Femur (tissue), 1 donor: Measurements from ENCODE around the gene RUBCN.
"Not testable (repeated sequence)": the region's sequence is repeated elsewhere in the genome, so short reads cannot be mapped to it uniquely, and the experiment has no call there.

Source experiments
- DNase-seq: peaks from one replicate; pipeline ENCODE4 v3.0.0-alpha.2; 2017

RUBCN gene

DNA sequence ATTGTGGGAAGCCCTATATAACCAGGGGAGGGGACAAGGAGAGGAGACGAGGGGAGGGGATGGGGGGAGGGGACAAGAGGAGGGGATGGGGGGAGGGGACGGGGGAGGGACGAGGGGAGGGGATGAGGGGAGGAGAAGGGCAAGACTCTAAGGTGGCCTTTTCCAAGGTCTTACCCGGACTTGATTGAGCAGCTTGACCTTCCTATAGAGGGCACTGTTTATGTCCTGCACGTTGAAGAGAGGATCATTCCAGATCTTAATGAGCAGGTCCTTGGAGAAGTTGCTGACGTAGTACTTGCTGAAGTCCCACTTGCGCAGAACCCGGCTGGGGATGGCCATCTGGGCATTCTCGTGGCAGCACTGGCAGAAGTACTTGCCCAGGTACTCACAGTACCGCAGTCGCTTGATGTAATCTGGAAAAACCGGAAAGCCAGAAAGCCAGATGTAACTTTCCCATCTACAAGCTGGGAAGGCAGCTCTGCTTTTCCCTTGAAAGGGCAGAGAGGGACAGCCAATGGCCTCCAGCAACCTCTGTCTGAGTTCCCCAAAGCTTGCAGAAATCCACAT, 55.7 kb downstream of the RUBCN start:
- no peak for DNase-seq

DNA sequence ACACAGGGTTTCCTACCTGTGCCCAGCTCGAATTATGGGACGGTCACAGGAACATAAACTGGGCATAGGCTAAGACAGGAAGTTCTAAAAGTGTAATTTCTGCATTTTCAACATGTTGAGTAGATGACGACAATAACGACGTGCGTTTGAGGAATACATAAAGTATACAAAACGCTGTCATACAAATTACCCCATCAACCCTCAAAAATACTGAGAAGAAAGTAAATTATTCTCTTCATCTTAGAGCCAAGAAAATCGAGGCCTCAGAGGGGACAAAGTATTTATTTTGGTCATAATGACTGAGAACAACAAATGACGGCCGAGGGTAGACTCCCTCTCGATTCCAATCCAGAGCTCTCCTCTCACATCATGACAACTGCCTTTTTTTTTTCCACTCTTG, 60.8 kb downstream of the RUBCN start:
- no peak for DNase-seq

DNA sequence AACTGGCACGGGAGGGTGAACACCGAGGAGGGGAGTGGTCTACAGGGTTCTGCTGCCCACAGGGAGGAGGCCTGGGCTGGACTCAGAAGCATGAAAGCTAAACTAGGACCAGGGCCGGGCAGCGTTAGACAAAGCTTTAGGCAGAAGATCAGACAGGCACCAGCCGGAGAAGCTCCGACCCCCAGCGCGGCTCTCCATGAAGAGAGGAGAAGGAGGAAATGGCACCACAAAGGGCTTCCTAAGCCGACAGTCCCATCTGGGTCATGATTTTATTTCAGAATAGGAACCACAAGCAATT, 61.2 kb downstream of the RUBCN start:
- DNase-seq: no peak

DNA sequence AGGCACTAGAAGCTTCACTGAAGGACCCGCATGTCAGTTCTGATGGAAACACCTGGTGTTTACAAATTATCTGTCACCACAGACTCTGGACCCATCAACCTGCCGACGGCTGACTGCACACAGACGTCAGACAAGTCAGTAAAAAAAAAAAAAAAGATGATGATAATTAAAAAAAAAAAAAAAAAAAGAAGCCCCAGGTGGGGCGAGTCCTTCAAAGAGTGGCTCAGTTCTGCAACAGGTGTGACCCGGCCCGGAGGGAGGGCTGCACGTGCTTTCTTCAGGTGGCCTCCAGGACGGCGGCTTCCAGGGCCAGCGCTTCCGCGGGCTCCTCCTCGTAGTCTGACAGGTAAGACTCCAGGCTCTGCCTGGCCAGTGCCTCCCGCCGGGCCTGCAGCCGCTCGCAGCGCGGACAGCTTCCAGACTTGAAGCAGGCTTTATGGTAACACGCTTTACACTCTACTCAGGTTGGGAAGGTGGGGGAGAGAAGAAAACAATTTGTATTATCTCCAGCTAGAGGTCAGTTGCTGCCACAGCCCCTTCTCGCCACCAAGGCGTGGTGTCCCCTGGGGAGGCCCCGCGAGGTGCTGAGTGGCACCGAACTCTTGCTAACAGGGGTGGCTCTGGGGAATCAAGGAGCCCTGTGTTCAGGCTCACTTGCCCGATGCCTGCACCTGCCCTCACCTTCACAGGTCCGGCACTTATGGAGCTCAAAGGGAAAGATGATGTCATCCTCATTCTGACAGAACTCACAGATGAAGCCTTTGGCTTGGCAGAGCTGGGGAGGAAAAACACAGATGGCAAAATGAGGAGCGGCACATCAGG, 61.8 kb downstream of the RUBCN start:
- DNase-seq: no peak

DNA sequence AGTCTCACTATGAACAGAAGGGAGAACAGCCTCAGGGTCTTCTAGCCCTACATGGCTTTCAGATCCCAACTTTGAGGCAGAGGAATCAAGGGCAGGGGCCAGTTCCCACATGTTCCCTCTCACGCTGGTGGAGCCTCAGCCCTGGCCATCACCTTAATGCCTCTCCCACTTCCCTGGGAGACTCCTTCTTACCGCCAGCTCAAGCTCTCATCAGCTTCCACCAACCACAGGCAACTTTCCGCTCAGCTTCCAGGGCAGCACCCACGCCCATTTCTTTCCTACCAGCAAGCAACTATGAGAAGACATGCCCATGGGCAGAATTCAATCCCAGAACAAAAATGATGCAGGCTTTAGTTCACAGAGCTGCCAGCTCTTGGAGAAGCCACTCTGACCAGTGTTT, 63.5 kb downstream of the RUBCN start:
- DNase-seq: no peak

DNA sequence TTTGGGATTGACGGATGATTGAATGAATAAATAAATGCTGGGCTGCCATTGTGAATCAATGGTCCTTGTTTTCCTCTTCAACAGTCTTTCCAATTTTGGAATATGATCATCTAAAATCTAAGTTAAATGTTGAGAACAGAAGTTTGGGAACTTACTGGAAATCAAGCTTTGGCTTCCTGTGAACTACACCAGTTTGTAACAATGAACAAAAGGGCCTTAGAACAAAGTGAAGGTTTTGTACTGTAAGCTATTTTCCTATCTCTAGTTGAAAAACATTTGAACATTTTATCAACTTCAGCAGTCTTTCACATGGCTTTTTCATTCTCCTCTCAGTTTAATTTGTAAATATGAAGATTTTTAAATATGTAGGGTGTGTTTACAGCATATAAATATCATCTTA, 66.3 kb downstream of the RUBCN start:
- DNase-seq: no peak

DNA sequence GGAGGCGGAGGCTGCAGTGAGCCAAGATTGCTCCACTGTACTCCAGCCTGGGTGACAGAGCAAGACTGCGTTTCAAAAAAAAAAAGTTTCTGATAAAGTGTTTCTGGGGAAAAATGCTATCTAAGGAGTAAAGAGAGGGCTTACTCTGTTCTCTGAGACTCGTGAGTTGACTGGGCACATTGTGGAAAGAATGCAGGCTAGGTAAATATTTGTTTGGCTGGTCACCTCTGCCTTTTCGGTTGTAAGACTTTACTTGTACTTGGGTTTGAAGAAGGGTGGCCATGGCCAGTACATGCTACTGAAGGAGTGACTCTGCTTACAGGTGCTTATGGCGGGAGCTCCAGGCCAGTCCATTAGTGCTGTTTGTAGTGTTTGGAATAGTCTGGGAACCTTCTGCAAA, 68.7 kb downstream of the RUBCN start:
- no peak for DNase-seq

DNA sequence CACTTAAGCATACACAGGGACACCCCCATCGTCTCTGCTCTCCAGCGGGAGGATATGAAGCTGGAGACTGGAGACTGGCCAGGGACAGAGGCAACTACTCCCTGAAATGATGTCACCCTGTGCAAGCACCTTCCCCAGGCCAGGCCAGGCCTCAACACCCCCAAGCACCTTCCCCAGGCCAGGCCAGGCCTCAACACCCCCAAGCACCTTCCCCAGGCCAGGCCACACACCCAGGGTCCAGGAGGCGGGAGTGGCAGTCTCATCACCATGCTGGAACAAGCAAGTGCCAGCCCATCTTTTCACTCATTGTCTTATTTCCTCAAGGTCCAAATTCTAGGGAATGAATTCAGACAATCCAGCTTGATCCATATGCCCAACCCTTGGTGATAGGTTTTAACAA, 69.4 kb downstream of the RUBCN start:
- DNase-seq: not testable (repeated sequence)

DNA sequence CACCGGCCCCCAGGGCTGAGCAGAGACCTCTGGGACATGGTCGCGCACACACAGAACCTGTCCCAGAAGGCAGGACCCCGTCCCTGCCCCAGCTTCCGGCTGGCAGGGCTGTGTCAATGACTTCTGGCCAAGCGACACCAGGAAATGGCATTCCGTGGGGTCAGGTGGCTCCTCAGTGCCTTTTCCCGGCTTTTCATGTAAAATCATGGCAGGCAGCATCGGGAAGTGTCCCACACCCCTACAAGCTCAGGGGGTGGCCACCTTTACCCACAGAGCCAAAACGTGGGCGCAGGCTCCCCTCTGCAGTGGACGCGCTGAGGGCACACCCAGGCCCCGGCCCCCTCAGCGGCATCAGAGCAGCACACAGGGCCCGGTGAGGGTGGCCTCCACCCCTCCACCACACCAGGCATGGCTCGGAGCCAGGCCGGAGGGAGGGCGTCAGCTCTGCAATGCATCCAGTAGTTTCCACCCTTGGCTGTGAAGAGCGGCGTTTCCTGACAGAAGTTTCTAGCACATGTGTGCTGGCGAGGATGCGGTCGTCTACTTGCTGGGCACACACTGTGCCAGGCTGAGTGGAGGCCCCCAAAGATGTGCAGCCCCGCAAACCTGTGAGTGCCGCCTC, 70.4 kb downstream of the RUBCN start:
- DNase-seq: not testable (repeated sequence)

DNA sequence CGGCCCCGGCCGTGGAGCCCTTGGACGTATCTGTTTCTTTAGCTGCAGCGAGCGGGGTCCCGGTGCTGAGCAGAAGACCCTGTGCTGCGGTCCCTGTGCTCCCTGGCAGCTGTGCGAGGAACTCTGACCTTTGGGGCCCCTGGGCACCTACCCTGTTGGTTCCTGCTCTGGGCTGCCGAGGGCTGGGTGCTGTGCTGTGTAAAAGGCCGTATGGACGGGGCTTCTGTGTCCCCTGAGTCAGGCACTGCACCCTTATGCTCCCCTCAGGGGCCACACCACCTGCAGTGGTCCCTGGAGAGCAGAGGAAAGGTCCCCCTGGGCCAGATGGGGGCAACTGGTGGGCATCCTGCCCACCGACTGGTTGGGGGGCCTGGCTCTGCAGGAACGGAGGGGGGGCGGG, 71.2 kb downstream of the RUBCN start:
- not testable (repeated sequence) for DNase-seq

DNA sequence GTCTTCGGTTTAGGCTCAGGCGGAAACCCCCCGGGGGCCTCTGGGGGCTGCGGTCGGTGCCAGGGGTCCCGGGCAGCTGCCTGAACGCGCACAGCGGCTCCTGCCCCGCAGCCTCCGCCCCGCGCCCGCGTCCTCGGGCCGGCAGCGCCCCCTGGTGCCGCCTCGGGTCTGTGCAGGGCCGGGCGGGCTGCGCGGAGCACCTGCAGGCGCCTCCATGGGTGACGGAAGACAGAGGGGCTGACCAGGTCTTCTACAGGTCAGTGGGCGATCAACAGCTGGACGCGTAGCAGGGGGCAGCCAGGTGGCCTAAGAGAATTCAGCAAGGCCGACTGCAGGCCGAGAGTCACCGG, 71.6 kb downstream of the RUBCN start:
- DNase-seq: not testable (repeated sequence)

DNA sequence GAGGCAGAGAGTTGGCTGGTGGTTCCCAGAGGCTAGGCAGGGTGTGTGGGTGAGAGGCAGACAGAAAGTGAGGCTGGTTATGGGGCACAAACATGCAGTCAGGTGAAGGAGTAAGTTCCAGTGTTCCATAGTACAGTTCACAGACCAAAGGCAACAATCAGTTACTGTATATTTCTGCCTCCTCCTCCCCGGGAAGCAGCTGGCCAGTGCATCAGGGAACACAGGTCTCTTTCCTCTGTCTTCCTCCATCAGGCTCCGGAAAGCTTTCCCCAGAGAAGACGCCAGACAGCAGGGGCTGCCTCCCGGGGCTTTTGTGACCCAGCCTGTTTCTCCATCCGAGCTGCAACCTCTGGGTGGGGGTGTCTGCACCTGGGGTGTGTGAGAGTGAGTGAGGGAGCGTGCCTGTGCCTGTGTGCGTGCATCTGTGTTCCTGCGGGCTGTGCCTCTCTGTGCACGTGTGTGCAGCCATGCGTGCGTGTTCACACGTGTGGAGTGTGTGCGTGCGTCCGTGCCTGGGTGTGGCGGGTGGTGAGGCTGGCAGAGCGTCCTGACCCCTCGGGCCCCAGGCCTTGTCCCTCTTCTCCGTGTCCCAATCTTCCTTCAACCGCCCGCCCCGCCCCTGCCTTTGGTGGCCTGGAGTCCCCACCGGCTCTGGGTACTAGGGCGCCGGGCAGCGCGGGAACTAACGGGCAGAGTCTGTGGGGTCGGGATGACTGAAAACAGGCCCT, 72.1 kb downstream of the RUBCN start:
- not testable (repeated sequence) for DNase-seq

DNA sequence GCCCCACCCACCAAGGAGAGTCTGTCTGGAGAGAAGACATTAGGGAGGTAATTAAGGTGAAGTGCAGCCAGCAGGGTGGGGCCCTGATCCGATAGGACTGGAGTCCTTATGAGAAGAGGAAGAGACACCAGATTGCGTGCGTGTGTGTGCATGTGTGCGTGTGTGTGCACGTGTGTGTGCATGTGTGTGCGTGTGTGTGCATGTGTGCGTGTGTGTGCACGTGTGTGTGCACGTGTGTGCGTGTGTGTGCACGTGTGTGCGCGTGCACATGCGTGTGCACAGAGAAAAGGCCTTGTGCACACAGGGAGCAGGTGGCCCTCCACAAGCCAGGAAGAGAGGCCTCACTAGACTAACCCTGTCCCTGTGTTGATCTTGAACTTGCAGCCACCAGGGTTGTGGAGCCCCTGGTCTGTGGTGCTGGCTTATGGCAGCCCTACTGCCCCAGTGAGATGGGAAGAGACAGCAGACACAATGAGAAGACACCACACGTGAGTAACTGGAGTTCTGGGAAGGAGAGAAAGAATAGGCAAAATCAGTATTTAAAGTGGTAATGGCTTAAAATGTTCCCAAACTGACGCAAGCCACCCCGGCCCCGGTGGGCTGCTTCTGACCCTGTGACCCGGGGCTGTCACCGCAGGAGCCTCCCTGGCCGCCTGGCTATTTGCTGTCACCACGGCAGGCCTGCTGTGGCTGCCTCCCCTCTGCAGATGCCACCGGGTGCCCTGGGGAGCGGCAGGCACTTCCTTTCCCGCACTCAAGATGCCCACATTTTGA, 73.2 kb downstream of the RUBCN start:
- DNase-seq: not testable (repeated sequence)

DNA sequence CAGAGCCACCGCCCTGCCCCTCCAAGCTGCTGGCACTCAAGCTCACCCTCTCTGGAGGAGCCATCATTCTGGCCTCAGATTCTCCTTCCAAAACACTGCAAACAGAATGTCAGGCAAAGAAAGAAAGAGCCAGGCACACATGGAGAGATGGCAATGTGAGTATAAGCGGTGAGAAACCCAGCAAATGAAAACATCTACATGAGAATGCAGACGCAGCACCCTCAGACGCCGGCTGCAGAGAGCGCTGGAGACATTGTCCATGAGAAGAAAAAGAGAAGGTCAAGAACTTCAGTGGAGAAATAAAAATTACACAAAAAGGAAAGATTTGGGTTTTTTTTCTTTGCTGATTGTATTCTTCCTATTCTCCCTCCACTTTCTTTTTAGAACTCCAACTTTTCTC, 74.4 kb downstream of the RUBCN start:
- not testable (repeated sequence) for DNase-seq

DNA sequence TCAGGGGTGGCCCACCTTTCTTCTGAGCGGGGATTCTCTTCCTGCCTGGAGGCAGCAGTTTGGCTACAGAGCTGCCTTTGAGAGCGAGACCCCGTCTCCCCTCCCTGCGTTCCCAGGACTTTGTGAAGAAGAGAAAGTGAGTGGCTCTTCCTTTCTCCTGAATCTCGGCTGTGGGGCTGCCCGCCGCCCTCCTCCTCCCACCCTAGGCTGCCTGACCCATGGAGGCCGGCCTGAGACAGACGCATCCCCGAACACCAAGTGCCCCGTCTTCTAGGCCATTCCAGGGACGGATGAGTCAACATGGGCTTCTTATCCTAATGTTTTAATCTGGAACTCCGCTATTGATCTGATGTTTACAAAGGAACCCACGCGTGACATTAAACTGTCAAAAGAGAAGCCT, 74.8 kb downstream of the RUBCN start:
- not testable (repeated sequence) for DNase-seq

DNA sequence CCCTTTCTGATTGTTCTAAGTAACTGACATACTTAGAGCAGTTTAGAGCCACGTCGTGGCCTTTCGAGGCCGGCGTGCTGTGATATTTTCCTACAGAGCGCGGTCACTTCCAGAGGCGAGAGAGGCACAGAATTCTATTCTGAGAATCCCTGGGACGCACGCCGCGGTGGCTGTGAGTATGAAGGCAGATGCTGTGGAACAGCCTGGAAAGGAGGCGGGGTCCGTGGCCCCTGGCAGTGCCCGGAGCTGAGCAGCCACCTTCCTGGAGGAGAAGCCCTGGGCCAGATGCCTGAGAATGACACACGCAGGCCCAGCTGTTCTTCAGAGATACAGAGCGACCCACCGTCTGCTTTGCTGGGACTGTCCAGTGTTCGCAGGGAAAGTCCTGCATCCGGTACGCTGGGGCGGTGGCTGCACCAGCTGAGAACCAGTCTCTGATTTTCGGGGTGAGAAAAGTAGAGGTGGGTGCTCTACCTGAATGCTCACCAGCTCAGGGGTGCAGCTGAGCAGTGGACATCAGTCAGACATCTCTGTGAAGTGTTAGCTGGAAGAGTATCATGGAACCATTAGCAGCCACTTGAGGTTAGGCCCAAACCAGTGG, 75.4 kb downstream of the RUBCN start:
- DNase-seq: not testable (repeated sequence)

DNA sequence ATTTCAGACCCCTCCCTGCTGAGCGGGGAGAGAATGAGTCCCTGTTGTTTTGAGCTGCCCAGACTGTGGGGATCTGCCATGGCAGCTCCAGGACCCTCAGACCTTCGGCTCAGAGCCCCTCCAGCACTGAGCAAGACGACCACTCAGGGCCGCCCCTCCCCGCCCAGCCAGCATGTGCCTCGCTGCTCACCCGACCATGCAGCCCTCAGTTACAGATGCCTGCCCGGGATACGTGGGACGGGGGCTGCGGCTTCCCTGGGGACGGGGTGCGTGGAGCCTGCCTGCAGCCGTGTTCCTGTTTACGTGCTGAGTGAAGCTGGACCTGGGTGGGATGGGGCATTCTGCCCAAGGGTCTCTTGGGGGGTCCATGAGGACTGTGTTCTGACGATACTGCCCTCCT, 77.0 kb downstream of the RUBCN start:
- peak; percentile 31 for DNase-seq

DNA sequence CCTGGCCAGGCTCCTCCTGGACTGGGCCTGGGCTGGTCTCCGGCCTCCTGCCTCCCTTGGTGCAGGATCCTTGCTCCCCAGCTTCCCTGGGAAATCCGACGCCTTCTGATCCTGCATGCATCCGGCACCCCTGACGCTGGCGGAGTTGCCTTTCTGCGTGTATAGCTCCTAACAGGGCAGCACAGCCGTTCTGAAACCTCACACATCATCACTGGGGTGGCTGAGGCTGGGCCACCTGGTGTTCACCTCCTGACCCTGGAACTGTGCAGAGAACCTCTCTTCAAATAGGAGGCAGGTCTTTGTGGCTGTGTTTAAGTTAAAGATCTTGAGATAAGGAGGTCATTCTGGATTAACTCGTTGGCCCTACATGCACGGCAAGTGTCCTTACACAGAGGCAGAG, 77.6 kb downstream of the RUBCN start:
- not testable (repeated sequence) for DNase-seq

DNA sequence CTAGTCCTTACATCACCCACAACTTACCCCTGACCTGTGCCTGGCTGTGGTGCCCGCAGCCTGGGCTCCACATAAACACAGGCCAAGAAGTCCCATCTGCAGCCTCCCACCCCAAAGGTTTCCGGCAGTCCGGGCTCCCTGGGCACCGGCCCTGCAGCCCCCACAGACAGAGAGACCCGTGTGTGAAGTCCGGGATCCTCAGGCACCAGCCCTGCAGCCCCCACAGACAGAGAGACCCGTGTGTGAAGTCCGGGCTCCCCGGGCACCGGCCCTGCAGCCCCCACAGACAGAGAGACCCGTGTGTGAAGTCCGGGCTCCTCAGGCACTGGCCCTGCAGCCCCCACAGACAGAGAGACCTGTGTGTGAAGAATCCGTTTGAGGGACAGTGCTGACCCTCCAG, 78.0 kb downstream of the RUBCN start:
- DNase-seq: not testable (repeated sequence)

DNA sequence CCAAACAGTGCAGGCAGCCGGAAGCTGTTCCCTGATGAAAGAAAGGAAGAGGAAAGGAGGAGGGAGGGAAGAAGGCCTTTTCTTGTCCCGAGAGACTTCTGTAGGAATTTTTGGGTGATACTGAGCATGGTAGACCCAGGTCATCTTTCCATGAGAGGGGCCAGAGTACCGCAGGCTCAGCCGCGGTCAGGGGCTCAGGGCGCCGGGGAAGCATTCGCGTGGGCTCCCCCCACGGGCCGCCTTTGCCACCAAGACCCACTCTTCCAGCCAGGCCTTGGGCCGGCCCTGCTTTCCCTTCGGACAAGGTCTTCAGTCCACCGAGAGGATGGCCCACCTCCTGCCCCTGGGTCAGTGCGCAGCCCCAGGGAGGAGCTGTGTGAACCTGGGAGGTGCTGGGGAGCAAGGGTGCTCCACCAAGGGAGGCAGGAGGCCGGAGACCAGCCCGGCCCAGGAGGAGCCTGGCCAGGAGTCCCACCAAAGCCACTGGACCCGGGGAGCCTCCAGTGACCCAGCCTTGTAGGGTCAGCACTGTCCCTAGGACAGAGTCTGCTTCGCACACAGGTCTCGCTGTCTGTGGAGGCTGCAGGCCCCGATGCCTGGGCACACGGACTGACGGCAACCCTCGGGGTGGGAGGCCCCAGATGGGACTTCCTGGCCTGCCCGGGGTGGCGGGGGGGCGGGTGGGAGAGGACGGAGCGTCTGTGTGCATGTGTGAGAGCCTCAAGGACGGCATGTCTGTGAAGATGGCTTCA, 79.0 kb downstream of the RUBCN start:
- DNase-seq: not testable (repeated sequence)

DNA sequence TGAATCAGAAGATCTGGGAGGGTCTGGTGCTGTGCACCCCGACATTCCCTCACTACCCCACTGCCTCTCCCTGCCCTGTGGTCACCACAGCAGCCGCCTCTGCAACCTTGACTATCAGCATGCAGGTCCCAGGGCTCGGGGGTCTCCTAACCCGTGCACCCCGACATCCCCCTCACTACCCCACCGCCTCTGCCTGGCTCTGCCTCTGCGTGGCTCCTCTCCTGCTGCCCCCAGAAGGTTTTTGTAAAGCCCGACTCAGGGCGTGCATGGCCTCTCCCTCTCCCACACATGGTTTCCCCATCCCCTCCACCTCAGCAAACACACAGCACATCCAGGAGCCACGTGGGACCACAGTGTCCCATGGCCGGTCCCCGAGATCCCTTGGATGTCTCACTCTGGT, 79.7 kb downstream of the RUBCN start:
- DNase-seq: not testable (repeated sequence)

DNA sequence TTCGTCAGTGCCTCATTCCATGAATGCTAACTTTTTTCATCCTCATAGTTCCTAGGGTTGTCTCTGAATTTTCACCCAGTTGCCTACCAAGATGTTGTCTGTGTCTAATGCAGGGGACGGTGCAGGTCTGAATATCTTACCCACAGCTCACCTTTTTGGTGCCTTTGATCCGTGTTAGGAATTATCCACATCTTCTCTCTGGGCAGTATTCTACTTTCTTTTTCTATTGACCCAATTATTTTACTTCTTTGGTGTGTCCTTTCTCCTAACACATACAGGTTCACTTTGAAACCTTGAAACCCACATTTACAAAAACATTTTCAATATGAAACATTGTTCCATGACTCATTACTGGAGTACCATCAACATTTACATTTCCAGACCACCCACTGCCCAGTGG, 80.6 kb downstream of the RUBCN start:
- not testable (repeated sequence) for DNase-seq
